ENCODE measurements around the gene OR11G2. TPM values are rescaled to one million over a fixed set of nuclear protein-coding genes. Genes with fewer than 3 reads are reported as not detected.

Gene OR11G2
- total RNA-seq, result not detected in 2 replicates

GRCh38 chr14:20190596-20190995 is at the start of gene OR11G2:
Gene OR11G2 (plus strand): TSS chr14:20190896. CDS start chr14:20197438, 6,542 bp downstream.

GRCh38 chr14:20223410-20223809 is 32.7 kb downstream of the OR11G2 start, which contains the start of gene OR11H6:
Gene OR11H6 (plus strand): TSS chr14:20223710. CDS start chr14:20223710, 0 bp downstream.

GRCh38 chr14:20228681-20229080 is 38.0 kb downstream of the OR11G2 start, which contains the start of gene OR11H7:
Gene OR11H7 (plus strand): TSS chr14:20228981.

Other genes starting within 250 kb of the OR11G2 start
- not detected in 2 replicates for gene OR4K15, start 215.3 kb upstream of the OR11G2 start, total RNA-seq
- gene OR4Q2, start 188.7 kb upstream of the OR11G2 start, total RNA-seq, result not detected in 2 replicates
- gene OR4K14, start 171.6 kb upstream of the OR11G2 start, total RNA-seq, result not detected in 2 replicates
- not detected in 2 replicates for gene OR4K13, start 154.9 kb upstream of the OR11G2 start, total RNA-seq
- gene OR4L1, start 130.9 kb upstream of the OR11G2 start, total RNA-seq, result not detected in 2 replicates
- gene OR4K17, start 80.2 kb upstream of the OR11G2 start, total RNA-seq, result not detected in 2 replicates
- not detected in 2 replicates for gene OR4N5, start 52.1 kb upstream of the OR11G2 start, total RNA-seq
- not detected in 2 replicates for gene OR11H6, start 32.8 kb downstream of the OR11G2 start, total RNA-seq
- gene OR11H7, start 38.1 kb downstream of the OR11G2 start, total RNA-seq, result not detected in 2 replicates
- not detected in 2 replicates for gene OR11H4, start 48.4 kb downstream of the OR11G2 start, total RNA-seq
- 31.5 and 33.3 TPM in 2 replicates for gene TTC5, start 115.1 kb downstream of the OR11G2 start, total RNA-seq
- gene CCNB1IP1, start 142.4 kb downstream of the OR11G2 start, total RNA-seq, result 27.8 and 33.6 TPM in 2 replicates
- 7.3 and 7.6 TPM in 2 replicates for gene PARP2, start 152.7 kb downstream of the OR11G2 start, total RNA-seq
- gene TEP1, start 222.6 kb downstream of the OR11G2 start, total RNA-seq, result 17.1 and 24.9 TPM in 2 replicates
- gene KLHL33, start 245.3 kb downstream of the OR11G2 start, total RNA-seq, result not detected in 2 replicates

All from endothelial cell of coronary artery (primary cell).